GM18870 (cell line): Measurements from ENCODE around the gene PREX1.
A peak's percentile ranks its signal among the peaks of the same experiment; 100 is the strongest.
"Not testable (repeated sequence)": the region's sequence is repeated elsewhere in the genome, so short reads cannot be mapped to it uniquely, and the experiment has no call there.

Experiments used
- ATAC-seq: cut with Tn5 transposase; IDR thresholded peaks from one replicate; pipeline ENCODE4 v1.9.1; 2021; ENCODE audit warnings: moderate library complexity; ENCODE audit not compliant: unreplicated experiment

PREX1 gene

GRCh38 chr20:48846516-48847492, 19.0 kb upstream of the PREX1 start:
- ATAC-seq, result peak; percentile 91

GRCh38 chr20:48845721-48846306, 18.0 kb upstream of the PREX1 start:
- no peak for ATAC-seq

- ATAC-seq, result no peak
These were observed 17.2 kb upstream of the PREX1 start for GRCh38 chr20:48844996-48845395.

GRCh38 chr20:48843896-48844295, 16.1 kb upstream of the PREX1 start:
- not testable (repeated sequence) for ATAC-seq

- no peak for ATAC-seq
These were observed 15.4 kb upstream of the PREX1 start for GRCh38 chr20:48843057-48843806.

GRCh38 chr20:48841875-48842529, 14.2 kb upstream of the PREX1 start:
- no peak for ATAC-seq

- no peak for ATAC-seq
These were observed 13.5 kb upstream of the PREX1 start for GRCh38 chr20:48841196-48841874.

GRCh38 chr20:48839154-48839917, 11.5 kb upstream of the PREX1 start:
- ATAC-seq, result no peak

GRCh38 chr20:48837014-48837413, 9.2 kb upstream of the PREX1 start:
- no peak for ATAC-seq

GRCh38 chr20:48835390-48835789, 7.6 kb upstream of the PREX1 start:
- ATAC-seq, result no peak

- ATAC-seq, result no peak
These were observed 6.5 kb upstream of the PREX1 start for GRCh38 chr20:48834278-48834677.

- no peak for ATAC-seq
These were observed 4.6 kb upstream of the PREX1 start for GRCh38 chr20:48832405-48832730.

- ATAC-seq, result no peak
These were observed 4.1 kb upstream of the PREX1 start for GRCh38 chr20:48831718-48832404.

GRCh38 chr20:48830826-48831318, 3.1 kb upstream of the PREX1 start:
- no peak for ATAC-seq

- ATAC-seq, result no peak
These were observed 2.1 kb upstream of the PREX1 start for GRCh38 chr20:48829940-48830339.

GRCh38 chr20:48828734-48829460, 1.1 kb upstream of the PREX1 start:
- no peak for ATAC-seq

- ATAC-seq, result no peak
These were observed 672 bp downstream of the PREX1 start for GRCh38 chr20:48826883-48827771.
